ENCODE measurements around the gene PLA2G2C.

Gene PLA2G2C

GRCh38 chr1:20151906-20152598 lies 34.3 kb downstream of the PLA2G2C start:
- TF ChIP-seq REST (IDR thresholded peaks at IDR 0.05; ENCODE audit: insufficient read depth in 1 of 2, low read depth in 2 of 2, low read length in 2 of 2): no peak
- no peak for TF ChIP-seq FOXP2 (optimal IDR thresholded peaks at IDR 0.05; ENCODE audit: borderline replicate concordance, extremely low read depth, extremely low read length, insufficient read depth)
- no peak for TF ChIP-seq SIN3A (IDR thresholded peaks at IDR 0.05; ENCODE audit: borderline replicate concordance, insufficient read depth, low read length)
- no peak for TF ChIP-seq TAF1 (IDR thresholded peaks at IDR 0.05; ENCODE audit: borderline replicate concordance, insufficient read depth, low read length)
- TF ChIP-seq POLR2AphosphoS5 (IDR thresholded peaks at IDR 0.05; ENCODE audit: low read depth, low read length): no peak

DNA sequence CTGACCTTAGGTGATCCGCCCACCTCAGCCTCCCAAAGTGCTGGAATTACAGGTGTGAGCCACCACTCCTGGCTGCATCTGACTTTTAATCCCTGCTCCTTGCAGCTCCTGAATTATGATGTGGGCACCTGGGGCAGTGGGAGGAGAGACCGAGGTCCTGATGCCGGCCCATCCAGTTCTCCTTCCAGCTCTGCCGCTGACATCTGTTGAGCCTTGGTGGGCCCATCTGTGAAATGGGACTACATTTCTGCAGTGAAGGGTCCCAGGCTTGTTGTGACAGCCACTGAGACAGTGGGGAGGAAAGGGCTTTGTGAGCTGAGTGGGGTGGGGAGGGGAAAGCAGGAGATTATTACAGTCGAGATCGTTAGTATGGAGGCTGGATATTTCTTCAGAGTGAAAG lies 35.3 kb downstream of the PLA2G2C start:
- TF ChIP-seq TAF1 (IDR thresholded peaks at IDR 0.05; ENCODE audit: borderline replicate concordance, insufficient read depth, low read length) (no peak), FOXP2 (optimal IDR thresholded peaks at IDR 0.05; ENCODE audit: borderline replicate concordance, extremely low read depth, extremely low read length, insufficient read depth) (no peak), REST (IDR thresholded peaks at IDR 0.05; ENCODE audit: insufficient read depth in 1 of 2, low read depth in 2 of 2, low read length in 2 of 2) (no peak), SIN3A (IDR thresholded peaks at IDR 0.05; ENCODE audit: borderline replicate concordance, insufficient read depth, low read length) (no peak), POLR2AphosphoS5 (IDR thresholded peaks at IDR 0.05; ENCODE audit: low read depth, low read length) (no peak)

GRCh38 chr1:20150326-20150705 lies 36.0 kb downstream of the PLA2G2C start:
- TF ChIP-seq TAF1 (IDR thresholded peaks at IDR 0.05; ENCODE audit: borderline replicate concordance, insufficient read depth, low read length) (no peak), POLR2AphosphoS5 (IDR thresholded peaks at IDR 0.05; ENCODE audit: low read depth, low read length) (no peak), REST (IDR thresholded peaks at IDR 0.05; ENCODE audit: insufficient read depth in 1 of 2, low read depth in 2 of 2, low read length in 2 of 2) (no peak), FOXP2 (optimal IDR thresholded peaks at IDR 0.05; ENCODE audit: borderline replicate concordance, extremely low read depth, extremely low read length, insufficient read depth) (no peak), SIN3A (IDR thresholded peaks at IDR 0.05; ENCODE audit: borderline replicate concordance, insufficient read depth, low read length) (no peak)

GRCh38 chr1:20149601-20150325 lies 36.6 kb downstream of the PLA2G2C start:
- TF ChIP-seq SIN3A (IDR thresholded peaks at IDR 0.05; ENCODE audit: borderline replicate concordance, insufficient read depth, low read length) (no peak), REST (IDR thresholded peaks at IDR 0.05; ENCODE audit: insufficient read depth in 1 of 2, low read depth in 2 of 2, low read length in 2 of 2) (no peak), TAF1 (IDR thresholded peaks at IDR 0.05; ENCODE audit: borderline replicate concordance, insufficient read depth, low read length) (no peak), POLR2AphosphoS5 (IDR thresholded peaks at IDR 0.05; ENCODE audit: low read depth, low read length) (no peak), FOXP2 (optimal IDR thresholded peaks at IDR 0.05; ENCODE audit: borderline replicate concordance, extremely low read depth, extremely low read length, insufficient read depth) (no peak)
